NCI-H2107 treated with DMSO at 0.1 percent for 48 hours (cell line): Measurements from ENCODE around the gene INPP4A.

Experiments used
- DNase-seq: peaks from one replicate; lab custom pipeline; 2025; ENCODE audit not compliant: unreplicated experiment; lab: John Stamatoyannopoulos, UW

Gene INPP4A

GRCh38 chr2:98558852-98559530 lies 114.3 kb downstream of the INPP4A start:
- DNase-seq, result no peak

GRCh38 chr2:98559581-98559980 lies 114.9 kb downstream of the INPP4A start:
- DNase-seq, result no peak

- no peak for DNase-seq
These were observed 115.7 kb downstream of the INPP4A start for GRCh38 chr2:98560256-98560771.

DNA sequence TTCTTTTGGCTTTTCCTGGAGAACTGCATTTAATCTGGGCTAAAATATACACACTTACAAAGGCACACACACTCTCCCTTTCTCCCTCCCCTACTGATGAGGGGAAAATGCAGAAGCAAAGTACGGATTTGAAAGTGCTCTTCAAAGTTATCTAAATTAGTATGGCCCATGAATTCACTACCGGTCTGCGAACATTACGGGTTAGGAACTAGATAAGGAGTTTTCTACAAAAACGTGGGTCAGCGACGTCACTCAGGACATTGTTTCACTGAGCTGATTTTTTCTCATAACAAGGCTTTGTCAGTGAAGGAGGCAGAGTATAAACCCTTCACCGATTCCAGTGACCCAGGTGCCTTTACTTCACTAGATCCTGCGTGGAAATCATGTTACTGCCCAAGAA lies 116.4 kb downstream of the INPP4A start:
- no peak for DNase-seq

DNA sequence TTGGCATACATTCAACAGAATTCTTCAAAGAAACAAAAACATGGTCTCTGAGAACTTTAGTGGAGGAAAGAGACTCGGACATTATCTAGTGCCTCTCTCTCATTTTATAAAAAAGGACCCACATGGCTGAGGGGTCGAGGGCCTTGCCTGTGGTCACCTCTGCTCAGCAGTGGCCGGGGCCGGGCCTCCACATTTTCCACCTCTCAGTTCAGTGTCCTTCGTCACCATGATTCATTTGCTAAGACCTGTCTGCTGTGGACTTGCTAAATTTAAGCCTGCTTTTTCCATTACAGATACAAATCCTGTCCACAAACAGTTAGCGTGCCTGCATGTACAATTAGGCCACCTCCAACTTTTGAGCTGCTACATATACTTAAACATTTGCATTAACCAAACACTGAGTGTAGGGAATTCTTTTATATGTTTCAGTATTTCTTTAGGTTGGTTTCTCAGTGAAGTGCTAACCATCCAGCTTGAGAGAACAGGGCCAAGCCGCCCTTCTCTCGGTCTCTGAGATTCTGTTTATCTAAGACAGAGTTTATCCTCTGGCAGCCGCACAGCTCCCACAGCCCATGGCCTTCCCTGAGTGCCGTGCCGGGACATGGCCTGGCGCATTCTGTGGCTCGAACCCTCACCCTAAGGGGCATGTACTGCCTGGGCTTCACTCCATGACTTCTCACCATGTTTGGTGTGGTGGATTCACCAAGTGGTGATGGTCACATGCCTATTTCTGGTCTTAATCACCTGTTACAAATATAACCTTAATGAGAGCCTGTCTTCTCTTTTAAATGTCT lies 117.4 kb downstream of the INPP4A start:
- DNase-seq, result no peak

GRCh38 chr2:98563394-98563793 lies 118.7 kb downstream of the INPP4A start:
- no peak for DNase-seq

DNA sequence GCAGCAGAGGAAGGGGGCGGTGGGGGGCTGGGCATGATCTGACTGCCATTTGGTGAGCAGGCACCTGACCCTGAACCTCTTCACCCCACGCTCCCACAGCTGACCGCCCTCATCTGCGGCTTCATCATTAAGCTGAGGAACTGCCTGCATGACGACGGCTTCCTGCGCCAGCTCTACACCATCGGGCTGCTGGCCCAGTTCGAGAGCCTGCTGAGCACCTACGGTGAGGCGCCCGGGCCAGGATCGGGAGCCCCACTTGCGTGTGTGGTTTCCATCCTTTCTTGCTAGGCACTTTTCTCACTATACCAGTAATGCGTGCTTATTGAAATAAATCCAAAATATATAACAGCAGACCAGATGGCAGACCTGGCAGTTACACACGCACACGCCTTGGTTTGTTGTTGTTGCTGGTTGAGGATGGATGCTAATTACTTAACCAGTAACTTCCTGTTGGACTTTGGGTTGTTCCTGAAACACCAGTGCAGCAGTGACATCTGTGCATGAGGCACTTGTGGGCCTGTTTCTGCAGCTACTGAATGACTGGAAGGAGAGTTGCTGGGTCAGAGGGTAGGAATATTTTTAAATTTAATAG lies 120.0 kb downstream of the INPP4A start:
- DNase-seq, result no peak

GRCh38 chr2:98565286-98565860 lies 120.7 kb downstream of the INPP4A start:
- no peak for DNase-seq

- no peak for DNase-seq
These were observed 121.3 kb downstream of the INPP4A start for GRCh38 chr2:98565941-98566340.

DNA sequence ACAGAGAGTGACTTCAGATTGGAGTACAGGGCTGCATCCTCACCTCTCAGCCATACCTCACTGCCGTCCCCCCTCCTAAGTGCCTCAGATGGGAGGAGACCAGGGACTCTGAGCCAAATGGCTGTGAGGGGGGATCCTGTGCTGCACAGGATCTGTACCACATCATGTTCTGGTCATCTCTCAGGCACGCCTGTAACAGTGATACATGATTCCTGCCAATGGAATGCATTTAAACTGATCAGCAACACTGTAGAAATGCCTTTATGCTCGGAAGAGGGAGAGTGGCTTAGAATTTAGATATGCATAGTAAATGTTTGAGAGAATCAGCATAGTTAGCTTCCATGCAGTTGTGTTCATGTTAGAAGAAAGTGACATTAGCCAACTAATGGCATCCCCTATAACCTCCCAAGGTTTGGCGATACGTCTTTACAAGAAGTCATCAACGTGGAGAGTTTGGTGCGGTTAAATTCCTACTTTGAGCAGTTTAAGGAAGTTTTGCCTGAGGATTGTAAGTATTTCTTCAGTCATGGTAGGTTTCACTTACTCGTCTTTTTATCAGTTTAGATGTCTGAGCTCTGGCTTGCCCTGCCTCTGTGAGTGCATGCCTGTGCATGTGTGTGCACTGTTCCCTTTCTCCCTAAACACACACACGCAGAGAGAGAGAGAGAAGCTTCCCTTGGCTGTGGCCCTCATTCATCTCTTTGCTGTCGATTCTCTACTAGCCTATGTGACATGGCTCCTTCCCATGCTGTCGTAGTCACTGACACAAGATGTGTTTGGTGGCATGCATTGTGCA lies 123.7 kb downstream of the INPP4A start:
- no peak for DNase-seq

- DNase-seq, result no peak
These were observed 124.6 kb downstream of the INPP4A start for GRCh38 chr2:98569197-98569793.

GRCh38 chr2:98569915-98570314 lies 125.3 kb downstream of the INPP4A start:
- DNase-seq, result no peak

DNA sequence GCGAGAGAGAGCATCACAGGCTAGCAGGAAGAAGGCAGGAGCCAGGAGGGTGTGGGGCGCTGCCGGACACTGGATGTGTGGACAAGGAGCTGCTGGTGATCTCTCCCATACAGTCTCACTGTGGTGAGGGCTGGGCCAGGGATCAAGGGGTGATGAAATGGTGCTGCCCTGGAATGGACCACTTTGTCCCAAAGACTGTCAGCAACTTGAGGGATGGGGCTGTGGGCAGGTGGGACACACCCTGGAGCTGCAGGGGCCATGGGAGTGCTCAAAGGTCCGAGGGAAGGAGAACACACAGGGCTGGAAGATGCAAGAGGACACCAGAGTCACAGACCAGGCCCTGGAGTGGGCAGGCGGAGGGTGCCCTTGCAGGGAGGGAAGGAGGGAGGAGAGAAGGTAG lies 125.7 kb downstream of the INPP4A start:
- DNase-seq, result no peak

- no peak for DNase-seq
These were observed 126.6 kb downstream of the INPP4A start for GRCh38 chr2:98571121-98571701.

DNA sequence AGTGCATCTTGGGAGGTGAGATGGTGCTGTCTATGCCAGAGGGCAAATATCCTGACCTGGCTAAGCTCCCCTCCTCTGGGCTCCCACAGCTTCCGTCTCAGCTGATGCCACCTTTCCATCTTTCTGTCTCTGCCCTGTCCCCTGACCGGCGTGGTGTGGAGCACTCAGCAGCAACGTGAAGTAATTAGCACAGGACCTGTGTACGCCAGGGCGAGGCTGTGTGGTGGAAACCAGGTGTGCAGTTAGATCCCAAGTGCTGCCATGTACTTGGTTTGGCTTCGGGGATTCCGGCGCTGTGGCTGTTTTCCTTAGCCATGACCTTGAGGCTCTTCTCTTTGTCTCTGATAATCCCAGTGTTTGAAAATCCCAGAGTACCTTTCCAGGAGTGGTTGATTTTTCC lies 127.1 kb downstream of the INPP4A start:
- no peak for DNase-seq

- no peak for DNase-seq
These were observed 127.6 kb downstream of the INPP4A start for GRCh38 chr2:98572211-98572610.

DNA sequence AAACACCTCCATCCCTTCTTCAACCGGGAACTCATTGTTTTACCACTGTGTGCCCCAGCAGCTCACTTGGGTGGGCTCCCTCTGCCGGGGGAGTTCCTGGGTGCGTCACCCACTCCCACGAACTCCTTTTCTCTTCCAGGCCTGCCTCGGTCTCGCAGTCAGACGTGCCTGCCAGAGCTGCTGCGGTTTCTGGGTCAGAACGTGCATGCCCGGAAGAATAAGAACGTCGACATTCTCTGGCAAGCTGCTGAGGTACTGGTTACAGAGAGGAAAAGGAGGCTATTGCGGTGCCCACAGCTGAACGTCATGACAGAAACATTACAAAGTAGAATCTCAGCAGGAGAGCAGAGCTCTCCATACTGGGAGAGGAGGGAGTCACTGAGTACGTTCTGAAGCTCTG lies 128.0 kb downstream of the INPP4A start:
- no peak for DNase-seq

GRCh38 chr2:98573426-98573825 lies 128.8 kb downstream of the INPP4A start:
- DNase-seq, result no peak

- no peak for DNase-seq
These were observed 132.1 kb downstream of the INPP4A start for GRCh38 chr2:98576666-98577312.

GRCh38 chr2:98577313-98577712 lies 132.7 kb downstream of the INPP4A start:
- DNase-seq, result no peak
